SIG-M5 treated with dmso at 0.1 percent for 504 hours (cell line): ENCODE results near the gene KCNE2.
A peak's percentile ranks its signal among the peaks of the same experiment; 100 is the strongest.

Experiments
- DNase-seq: peaks from one replicate; lab custom pipeline; 2025; ENCODE audit not compliant: unreplicated experiment; lab: John Stamatoyannopoulos, UW

Gene KCNE2

DNA sequence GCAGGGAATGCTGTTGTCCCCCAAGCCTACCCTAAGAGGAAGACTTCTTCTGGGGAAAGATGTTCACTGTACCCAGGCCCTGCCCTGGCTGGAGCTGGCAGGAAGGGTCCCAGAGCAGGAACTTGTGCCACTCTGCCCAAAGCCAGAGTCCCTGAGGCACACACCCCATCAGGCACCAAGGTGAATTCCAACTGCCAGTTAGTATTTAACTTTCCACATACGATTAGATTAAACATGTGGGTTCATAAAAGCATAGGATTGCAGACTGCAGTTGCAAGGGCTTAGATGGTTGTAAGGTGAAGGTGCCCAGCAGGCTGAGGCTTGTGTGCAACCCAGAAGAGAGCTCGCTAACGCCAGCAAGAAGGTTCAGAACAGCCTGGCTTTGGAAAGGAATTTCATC, at the start of gene KCNE2:
Gene KCNE2 (plus strand): TSS at position 274 of the 400 bp plus-strand sequence. CDS start 6,473 bp downstream, outside the sequence.
- no peak for DNase-seq

GRCh38 chr21:34319585-34319984, 44.2 kb upstream of the KCNE2 start:
- DNase-seq, result no peak

- DNase-seq, result no peak
These were observed 43.8 kb upstream of the KCNE2 start for GRCh38 chr21:34320011-34320410.

DNA sequence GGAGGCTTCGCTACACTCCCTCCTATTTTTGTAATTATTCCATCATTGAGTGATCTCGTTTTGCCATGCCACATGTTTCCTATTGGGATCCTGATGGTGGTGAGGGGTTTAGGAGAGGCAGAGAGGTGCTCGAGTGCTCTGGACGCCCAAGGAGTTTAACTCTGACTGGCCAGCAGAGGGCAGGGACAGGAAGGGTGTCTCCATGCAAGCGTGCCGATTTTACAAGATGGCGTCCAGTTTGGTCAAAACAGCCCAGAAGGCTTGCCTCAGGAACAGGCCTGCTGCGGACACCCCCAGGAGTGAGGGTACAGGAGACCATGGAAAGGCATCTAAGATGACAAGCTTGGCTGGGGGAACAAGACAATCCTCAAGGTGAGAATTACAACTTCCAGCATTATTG, 33.8 kb upstream of the KCNE2 start:
- DNase-seq, result no peak

GRCh38 chr21:34331726-34332125, 32.1 kb upstream of the KCNE2 start:
- no peak for DNase-seq

DNA sequence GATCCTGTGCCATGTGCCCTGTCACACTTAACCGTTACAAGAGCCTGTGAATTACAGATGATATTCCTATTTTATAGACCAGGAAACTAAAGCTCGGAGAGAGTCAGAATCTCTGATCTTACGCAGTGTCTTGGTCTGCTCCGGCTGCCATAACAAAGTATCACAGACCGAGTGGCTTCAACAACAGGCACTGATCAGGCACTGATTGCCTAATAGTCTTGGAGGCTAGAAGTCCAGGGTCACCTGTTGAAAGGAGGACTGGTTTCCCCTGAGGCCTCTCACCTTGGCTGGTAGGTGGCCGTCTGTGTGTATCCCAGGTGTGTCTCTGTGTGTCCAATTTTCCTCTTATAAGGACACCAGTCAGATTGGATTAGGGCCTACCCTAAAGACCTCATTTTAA, 31.5 kb upstream of the KCNE2 start:
- DNase-seq, result no peak

DNA sequence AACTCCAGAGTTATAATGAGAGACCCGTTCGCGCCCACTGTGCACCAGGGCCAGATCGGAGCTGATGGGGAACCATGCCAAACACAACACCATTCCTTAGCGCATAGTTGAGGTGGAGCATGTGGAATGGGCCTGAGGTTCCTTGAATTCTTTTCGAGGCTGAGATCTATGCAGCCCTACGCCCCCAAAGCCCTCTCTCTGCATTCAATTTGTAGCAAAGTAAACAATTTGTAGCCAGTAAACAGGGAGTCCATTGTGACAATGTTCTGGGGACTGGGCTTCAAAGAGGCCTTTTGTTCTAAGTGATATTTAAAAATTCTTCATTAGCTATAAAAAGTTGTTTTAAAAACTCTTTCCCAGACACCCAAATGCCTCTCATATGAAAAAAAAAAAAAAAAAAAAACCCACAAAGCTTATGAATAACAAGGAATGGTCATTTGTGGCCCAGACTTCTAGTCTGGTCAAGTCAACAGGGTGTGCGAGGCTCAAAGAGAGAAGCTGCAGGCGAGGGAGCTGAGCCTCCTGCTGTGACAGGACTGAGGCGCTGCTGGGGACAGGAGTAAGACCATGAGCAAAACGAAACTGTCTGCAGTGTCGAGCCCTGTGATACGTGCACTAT, 30.6 kb upstream of the KCNE2 start:
- no peak for DNase-seq

GRCh38 chr21:34335316-34335715, 28.5 kb upstream of the KCNE2 start:
- DNase-seq, result no peak

DNA sequence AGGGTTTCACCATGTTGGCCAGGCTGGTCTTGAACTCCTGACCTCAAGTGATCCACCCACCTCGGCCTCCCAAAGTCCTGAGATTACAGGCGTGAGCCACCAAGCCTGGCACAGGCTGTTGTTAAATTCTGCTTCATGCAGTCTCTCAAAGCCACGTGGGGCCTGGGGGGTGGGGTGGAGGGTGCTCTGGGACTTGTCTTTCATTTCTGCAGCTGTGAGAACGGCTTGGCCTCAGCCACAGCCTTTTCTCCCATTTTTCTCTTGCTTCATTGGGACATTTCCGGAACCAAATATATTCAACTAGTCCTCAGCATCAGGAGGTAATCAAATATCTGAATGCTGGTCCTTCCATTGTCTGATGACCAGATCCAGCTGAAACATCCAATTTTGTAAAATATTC, 27.6 kb upstream of the KCNE2 start:
- DNase-seq, result no peak

- no peak for DNase-seq
These were observed 26.9 kb upstream of the KCNE2 start for GRCh38 chr21:34336756-34337391.

- DNase-seq, result no peak
These were observed 26.1 kb upstream of the KCNE2 start for GRCh38 chr21:34337741-34338140.

DNA sequence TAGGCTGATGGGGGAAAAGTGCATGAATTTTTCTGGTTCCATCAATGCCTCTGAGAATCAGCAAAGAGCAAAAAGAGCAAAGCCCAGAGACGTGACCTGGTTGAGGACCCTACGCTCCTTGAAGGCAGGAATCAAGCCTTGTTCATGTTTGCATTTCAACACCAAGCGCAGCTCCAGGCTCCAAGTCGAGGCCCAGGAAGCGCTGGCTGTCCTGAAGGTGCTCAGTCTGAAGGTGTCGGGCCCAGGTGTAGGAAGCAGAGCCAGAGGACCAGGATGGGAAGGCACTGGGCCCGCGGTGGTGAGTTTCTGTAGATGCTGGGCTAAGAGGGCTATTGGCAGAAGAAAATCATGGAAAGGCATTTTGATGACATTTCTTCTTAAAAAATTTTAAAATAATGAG, 25.6 kb upstream of the KCNE2 start:
- DNase-seq, result no peak

GRCh38 chr21:34340061-34340460, 23.7 kb upstream of the KCNE2 start:
- DNase-seq, result no peak

GRCh38 chr21:34342476-34342875, 21.3 kb upstream of the KCNE2 start:
- DNase-seq, result no peak

DNA sequence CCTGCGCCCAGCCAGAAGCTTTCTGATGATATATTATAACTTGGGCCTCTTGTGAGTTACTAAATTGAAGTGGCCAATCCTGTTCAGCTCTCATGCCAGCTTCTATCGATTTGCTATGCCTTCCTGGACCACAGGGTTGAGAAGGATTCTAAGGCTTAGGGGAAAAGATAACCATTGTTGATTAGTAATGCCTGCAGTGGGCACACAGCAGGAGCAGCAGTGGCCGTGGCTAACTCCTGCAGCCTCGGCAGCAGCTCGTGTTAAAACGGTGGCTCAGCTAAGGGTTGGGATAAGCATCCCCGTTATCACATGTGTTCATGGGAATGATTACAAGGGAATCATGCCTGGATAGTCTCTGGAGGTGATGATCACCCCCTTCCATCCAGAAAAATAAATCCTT, 20.5 kb upstream of the KCNE2 start:
- DNase-seq, result no peak

DNA sequence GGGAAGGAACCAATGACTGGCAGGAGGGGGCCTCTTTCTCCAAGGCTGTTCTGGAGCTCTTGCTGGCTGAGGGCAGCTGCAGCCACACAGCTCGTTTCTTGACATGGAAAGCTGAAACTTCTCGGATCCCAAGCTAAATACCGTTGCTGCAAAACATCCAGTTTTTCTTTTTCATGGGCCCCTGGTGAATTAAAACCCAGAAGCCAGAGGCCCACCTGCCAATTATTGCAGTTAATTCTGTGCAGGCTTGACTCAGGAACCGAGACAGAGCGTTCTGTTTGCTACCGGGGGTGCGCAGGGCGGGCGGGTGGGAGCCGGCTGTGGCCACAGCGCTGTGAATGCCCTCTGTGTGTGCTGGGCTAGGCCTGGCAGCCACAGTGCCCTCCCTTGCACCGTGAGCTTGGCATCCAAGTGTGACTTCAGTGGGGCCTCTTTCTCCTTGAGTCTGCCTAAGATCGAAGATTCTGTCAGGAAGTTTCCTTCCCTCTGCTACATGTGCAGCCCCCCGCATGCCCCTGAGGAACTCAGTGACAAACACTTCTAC, 19.9 kb upstream of the KCNE2 start:
- DNase-seq, result no peak

GRCh38 chr21:34344584-34344983, 19.2 kb upstream of the KCNE2 start:
- no peak for DNase-seq

GRCh38 chr21:34345091-34345871, 18.5 kb upstream of the KCNE2 start:
- DNase-seq, result no peak

DNA sequence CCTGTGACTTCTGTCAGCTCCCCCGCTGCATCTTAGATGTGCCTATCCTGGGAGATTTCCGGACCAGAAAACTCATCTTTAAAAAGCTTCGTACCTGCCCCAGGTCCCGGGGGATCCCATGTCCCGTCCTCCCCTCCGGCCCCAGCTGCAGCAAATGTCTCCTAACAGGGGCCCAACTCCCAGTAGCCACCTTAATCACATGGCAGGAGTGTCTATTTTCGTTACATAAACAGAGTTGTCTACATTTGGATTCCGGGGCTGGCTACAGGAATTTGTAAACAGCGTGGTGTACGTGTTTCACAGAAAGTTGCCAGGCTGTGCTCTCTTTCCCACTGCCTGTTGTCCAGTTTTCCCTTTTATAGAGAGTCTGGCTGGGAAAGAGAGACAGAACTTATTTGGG, 17.9 kb upstream of the KCNE2 start:
- DNase-seq, result no peak

DNA sequence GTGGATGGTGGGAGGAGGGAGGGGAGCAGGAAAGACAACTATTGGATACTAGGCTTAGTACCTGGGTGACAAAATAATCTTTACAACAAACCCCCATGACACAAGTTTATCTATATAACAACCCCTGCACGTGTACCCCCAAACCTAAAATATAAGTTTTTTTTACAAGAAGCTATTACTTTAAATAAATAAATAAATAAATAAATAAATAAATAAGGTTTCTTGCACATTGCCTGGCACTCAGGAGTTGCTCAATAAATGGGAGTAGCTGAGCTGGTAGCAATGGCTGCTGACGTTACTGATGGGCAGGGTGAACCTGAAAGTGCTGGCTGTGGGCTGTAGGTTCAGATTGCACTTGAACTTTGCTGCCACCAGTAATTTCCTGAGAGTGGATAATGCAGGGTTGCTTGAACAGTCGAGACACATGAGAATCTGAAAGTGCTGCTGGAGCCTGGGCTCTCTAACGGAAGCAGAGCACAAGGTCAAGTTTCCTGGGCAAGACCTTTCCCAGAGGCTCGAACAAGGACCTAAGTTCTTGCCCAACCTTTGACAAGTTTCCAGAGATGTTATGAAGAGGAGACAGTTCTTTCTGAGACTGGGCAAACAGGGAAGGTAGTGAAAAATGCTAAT, 14.8 kb upstream of the KCNE2 start:
- no peak for DNase-seq

DNA sequence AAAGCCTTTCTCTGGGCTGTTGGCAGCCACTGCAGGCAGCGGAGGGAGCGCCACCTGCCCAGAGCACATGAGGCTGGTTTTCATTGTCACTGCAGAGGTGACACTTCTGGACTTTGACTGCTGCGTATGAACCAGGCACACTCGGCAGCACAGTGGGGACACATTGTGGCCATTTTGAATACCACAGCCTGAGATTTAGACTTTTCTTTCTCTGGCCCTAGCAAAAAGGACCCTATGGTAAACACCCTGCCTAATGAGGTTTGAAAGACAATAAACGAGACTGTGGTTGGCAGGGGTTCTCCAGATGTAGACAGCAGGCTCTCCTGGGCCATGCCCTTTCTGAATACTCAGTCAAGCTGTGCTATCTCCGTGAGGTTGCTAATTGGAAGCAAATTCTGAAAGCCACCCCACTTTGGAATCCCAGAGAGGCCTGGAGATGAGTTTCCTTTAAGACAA, 12.0 kb upstream of the KCNE2 start:
- DNase-seq, result peak; percentile 59
